SU-DHL-6 (cell line): Measurements from ENCODE around the gene CLCN4.

ENCODE experiments used
- CTCF ChIP-seq: fragments of 200-600 bp; sonication (generic); IDR thresholded peaks from one replicate; pipeline ENCODE4 v1.5.1; 2017; ENCODE audit warnings: antibody characterized with exemption, mild to moderate bottlenecking, low read length, moderate library complexity; ENCODE audit not compliant: insufficient read depth, poor library complexity, severe bottlenecking
- EZH2phosphoT487 ChIP-seq: fragments of 200-600 bp; sonication (generic), shearing (Covaris generic); conservative IDR thresholded peaks from 2 replicates; pipeline ENCODE4 v1.6.1; 2018; ENCODE audit warnings: mild to moderate bottlenecking, antibody characterized with exemption, low read length, moderate library complexity, mixed read lengths

GRCh38 chrX:10178866-10179463 is 22.2 kb downstream of the CLCN4 start:
- TF ChIP-seq CTCF (no peak), EZH2phosphoT487 (no peak)
